Stomach (tissue), 4 donors: ENCODE results near the gene HLA-DMA.

Experiments
- EP300 ChIP-seq: sonication (generic); formaldehyde crosslinking; IDR thresholded peaks from one replicate; pipeline ENCODE4 v1.6.1; 2017; ENCODE audit warnings: antibody characterized with exemption
- TF ChIP-seq, protein P1 (sequence below), 7 experiments: fragments of 450-650 bp in 4 of 7; fragments of 200-600 bp in 3 of 7; sonication (generic) in 3 of 7; IDR thresholded peaks; one replicate each; pipeline ENCODE4 v1.5.1; 2016 to 2019; ENCODE audit warnings: antibody characterized with exemption in 7 of 7, control low read depth in 2 of 7, mild to moderate bottlenecking in 1 of 7

DNA sequence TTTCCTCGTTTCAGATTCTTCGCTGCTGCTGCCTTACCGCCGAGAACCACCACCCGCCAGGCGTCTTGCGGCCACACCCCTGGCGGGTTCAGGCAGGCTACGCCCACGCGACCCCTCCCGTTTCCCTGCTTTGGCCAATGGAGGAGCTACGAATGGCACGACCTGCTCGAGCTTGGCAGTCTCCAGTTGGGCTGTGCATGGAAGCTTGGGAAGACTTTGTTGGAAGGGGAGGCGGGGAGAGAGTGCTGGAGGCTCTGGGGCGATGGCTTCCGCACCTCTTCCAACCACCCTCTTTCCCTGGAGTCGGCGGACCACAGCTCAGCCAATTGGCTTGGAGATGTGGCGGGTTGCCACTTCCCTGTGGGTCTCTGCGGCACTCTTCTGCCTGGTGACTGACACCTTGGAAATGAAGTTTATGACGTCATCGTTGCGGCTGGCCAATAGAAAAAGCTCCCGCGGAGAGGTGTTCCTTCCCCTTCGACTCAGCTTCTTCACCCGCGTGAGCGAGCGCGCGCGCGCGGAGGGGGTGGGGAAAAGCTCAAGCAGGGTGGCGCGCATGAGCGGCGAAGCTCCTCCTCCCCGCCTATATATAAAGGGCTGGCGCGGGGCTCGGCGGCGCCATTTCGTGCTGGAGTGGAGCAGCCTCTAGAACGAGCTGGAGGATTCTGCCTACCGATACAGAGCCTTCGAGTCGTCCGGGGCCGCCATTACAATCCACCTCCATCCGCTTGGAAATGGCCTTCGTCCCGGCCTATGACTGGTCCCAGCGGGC, 18.9 kb upstream of the HLA-DMA start:
- TF ChIP-seq EP300 = no peak
- TF ChIP-seq, protein P1, sequence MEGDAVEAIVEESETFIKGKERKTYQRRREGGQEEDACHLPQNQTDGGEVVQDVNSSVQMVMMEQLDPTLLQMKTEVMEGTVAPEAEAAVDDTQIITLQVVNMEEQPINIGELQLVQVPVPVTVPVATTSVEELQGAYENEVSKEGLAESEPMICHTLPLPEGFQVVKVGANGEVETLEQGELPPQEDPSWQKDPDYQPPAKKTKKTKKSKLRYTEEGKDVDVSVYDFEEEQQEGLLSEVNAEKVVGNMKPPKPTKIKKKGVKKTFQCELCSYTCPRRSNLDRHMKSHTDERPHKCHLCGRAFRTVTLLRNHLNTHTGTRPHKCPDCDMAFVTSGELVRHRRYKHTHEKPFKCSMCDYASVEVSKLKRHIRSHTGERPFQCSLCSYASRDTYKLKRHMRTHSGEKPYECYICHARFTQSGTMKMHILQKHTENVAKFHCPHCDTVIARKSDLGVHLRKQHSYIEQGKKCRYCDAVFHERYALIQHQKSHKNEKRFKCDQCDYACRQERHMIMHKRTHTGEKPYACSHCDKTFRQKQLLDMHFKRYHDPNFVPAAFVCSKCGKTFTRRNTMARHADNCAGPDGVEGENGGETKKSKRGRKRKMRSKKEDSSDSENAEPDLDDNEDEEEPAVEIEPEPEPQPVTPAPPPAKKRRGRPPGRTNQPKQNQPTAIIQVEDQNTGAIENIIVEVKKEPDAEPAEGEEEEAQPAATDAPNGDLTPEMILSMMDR (IDR thresholded peaks at IDR 0.05) = peak in 1 of 7 experiments; percentile 2
